Putamen (tissue), 1 donor: ENCODE measurements around the gene ZCCHC4.
"Not testable (repeated sequence)": the region's sequence is repeated elsewhere in the genome, so short reads cannot be mapped to it uniquely, and the experiment has no call there.

Experiments used
- DNase-seq: peaks from one replicate; pipeline ENCODE4 v3.0.0-alpha.2; 2016; ENCODE audit warnings: low spot score

The ZCCHC4 gene

GRCh38 chr4:25320773-25321172, 8.2 kb downstream of the ZCCHC4 start:
- no peak for DNase-seq

- DNase-seq: no peak
Observed at GRCh38 chr4:25321703-25322102, 9.1 kb downstream of the ZCCHC4 start.

- not testable (repeated sequence) for DNase-seq
Observed at GRCh38 chr4:25328463-25328862, 15.9 kb downstream of the ZCCHC4 start.

GRCh38 chr4:25330335-25330734, 17.8 kb downstream of the ZCCHC4 start:
- no peak for DNase-seq

GRCh38 chr4:25330905-25331808, 18.6 kb downstream of the ZCCHC4 start:
- DNase-seq: no peak

GRCh38 chr4:25343671-25344070, 31.1 kb downstream of the ZCCHC4 start:
- DNase-seq: no peak

- DNase-seq: no peak
Observed at GRCh38 chr4:25345744-25346143, 33.2 kb downstream of the ZCCHC4 start.

GRCh38 chr4:25346913-25347312, 34.3 kb downstream of the ZCCHC4 start:
- no peak for DNase-seq

GRCh38 chr4:25347473-25347872, 34.9 kb downstream of the ZCCHC4 start:
- no peak for DNase-seq

GRCh38 chr4:25347971-25348370, 35.4 kb downstream of the ZCCHC4 start:
- no peak for DNase-seq

GRCh38 chr4:25350561-25350960, 38.0 kb downstream of the ZCCHC4 start:
- DNase-seq: no peak

GRCh38 chr4:25351777-25352416, 39.3 kb downstream of the ZCCHC4 start:
- no peak for DNase-seq

- no peak for DNase-seq
Observed at GRCh38 chr4:25356068-25356467, 43.5 kb downstream of the ZCCHC4 start.

- DNase-seq: no peak
Observed at GRCh38 chr4:25358515-25359275, 46.1 kb downstream of the ZCCHC4 start.

GRCh38 chr4:25361253-25361652, 48.7 kb downstream of the ZCCHC4 start:
- no peak for DNase-seq

- peak; percentile 21 for DNase-seq
Observed at GRCh38 chr4:25367004-25367621, 54.5 kb downstream of the ZCCHC4 start.

GRCh38 chr4:25367877-25368276, 55.3 kb downstream of the ZCCHC4 start:
- no peak for DNase-seq

GRCh38 chr4:25368315-25368714, 55.7 kb downstream of the ZCCHC4 start:
- no peak for DNase-seq

- no peak for DNase-seq
Observed at GRCh38 chr4:25370242-25370641, 57.7 kb downstream of the ZCCHC4 start.

- DNase-seq: not testable (repeated sequence)
Observed at GRCh38 chr4:25372549-25372948, 60.0 kb downstream of the ZCCHC4 start.

- peak; percentile 88 for DNase-seq
Observed at GRCh38 chr4:25376754-25377571, 64.4 kb downstream of the ZCCHC4 start, which contains the start of gene ANAPC4. ANAPC4 (plus strand) TSS chr4:25377263; CDS start chr4:25377428, 165 bp downstream.
